ENCODE results near the gene CCDC92. TPM values are rescaled to one million over a fixed set of nuclear protein-coding genes. Genes with fewer than 3 reads are reported as not detected.

Gene CCDC92
- total RNA-seq, 1 donor from 2014 or later: 31.0 TPM

DNA sequence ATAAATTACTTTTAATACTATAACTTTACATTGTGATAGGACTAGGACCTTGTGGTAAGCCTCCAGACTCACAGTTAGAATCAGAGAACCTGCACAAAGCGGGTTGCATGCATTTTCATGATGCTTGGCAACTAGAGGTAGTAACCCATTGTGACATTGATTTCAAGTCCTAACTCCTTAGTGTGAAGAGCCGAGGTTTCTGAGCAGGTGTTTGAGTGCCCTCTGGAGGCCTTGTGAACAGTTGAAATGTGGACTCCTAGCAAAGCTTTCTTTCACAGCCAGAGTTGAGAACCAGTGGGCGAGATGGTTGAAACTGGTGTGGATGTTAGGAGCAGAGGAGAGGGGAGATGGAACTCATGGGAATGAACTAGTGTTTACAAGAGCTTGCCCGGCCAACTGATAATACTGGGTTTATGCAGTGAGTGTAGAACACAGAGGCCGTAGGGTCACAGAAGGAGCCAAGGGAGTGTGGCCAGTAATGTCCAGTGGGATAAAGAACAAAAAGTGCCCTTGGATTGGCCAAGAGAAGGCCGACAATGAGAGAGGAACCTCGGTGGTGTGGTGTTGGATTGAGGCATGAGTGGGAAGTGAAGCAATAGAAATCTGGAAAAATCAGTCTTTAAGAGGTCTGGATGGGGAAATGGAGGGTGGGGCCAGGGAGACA lies 11.3 kb upstream of the CCDC92 start:
- DNase-seq (ENCODE audit: low spot score in 2 of 2): no peak
- Histone ChIP-seq H3K27me3 (no peaks in the 10 kb centered on the region), H3K27ac (no peak overlapping the region), H3K4me1 (no peaks in the 10 kb centered on the region), H3K4me3 (no peak overlapping the region), H3K36me3 (peaks cover 6 to 12% of the 10 kb centered on the region in 2 donors), H3K9me3 (no peaks in the 10 kb centered on the region)
- intact Hi-C loops (cut with DNase I): loop anchor here (1.0 kb wide), 1 partner anchor 79 kb away; no protein-coding TSS in a partner anchor
- TF ChIP-seq, protein P1, sequence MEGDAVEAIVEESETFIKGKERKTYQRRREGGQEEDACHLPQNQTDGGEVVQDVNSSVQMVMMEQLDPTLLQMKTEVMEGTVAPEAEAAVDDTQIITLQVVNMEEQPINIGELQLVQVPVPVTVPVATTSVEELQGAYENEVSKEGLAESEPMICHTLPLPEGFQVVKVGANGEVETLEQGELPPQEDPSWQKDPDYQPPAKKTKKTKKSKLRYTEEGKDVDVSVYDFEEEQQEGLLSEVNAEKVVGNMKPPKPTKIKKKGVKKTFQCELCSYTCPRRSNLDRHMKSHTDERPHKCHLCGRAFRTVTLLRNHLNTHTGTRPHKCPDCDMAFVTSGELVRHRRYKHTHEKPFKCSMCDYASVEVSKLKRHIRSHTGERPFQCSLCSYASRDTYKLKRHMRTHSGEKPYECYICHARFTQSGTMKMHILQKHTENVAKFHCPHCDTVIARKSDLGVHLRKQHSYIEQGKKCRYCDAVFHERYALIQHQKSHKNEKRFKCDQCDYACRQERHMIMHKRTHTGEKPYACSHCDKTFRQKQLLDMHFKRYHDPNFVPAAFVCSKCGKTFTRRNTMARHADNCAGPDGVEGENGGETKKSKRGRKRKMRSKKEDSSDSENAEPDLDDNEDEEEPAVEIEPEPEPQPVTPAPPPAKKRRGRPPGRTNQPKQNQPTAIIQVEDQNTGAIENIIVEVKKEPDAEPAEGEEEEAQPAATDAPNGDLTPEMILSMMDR (IDR thresholded peaks at IDR 0.05): peak; percentile 39 to 69 (median 58)

- no peaks in the 10 kb centered on the region for H3K9me3 ChIP-seq
- peaks cover 0 to 2% of the 10 kb centered on the region in 2 donors for H3K36me3 ChIP-seq
- no peaks in the 10 kb centered on the region for H3K27me3 ChIP-seq
- H3K4me1 ChIP-seq: no peaks in the 10 kb centered on the region
- TF ChIP-seq, protein P1 (IDR thresholded peaks at IDR 0.05): no peak
- DNase-seq (ENCODE audit: low spot score in 2 of 2): no peak
- no peak overlapping the region for H3K27ac ChIP-seq
- H3K4me3 ChIP-seq: no peak overlapping the region
- intact Hi-C loops (cut with DNase I): no loop called here
Measured at GRCh38 chr12:123982269-123982668, 9.6 kb upstream of the CCDC92 start.

- H3K4me1 ChIP-seq: peaks cover 0 to 2% of the 10 kb centered on the region in 2 donors
- no peaks in the 10 kb centered on the region for H3K27me3 ChIP-seq
- no peak for DNase-seq (ENCODE audit: low spot score in 2 of 2)
- TF ChIP-seq, protein P1 (IDR thresholded peaks at IDR 0.05): no peak
- peaks cover 0 to 2% of the 10 kb centered on the region in 2 donors for H3K36me3 ChIP-seq
- intact Hi-C loops (cut with DNase I): no loop called here
- H3K4me3 ChIP-seq: no peak overlapping the region
- no peak overlapping the region for H3K27ac ChIP-seq
- no peaks in the 10 kb centered on the region for H3K9me3 ChIP-seq
Measured at GRCh38 chr12:123979566-123979965, 6.9 kb upstream of the CCDC92 start.

- Histone ChIP-seq H3K4me1 (peaks cover 0 to 9% of the 10 kb centered on the region in 2 donors), H3K27me3 (no peaks in the 10 kb centered on the region), H3K27ac (no peak overlapping the region), H3K36me3 (peaks cover 0 to 2% of the 10 kb centered on the region in 2 donors), H3K4me3 (no peak overlapping the region), H3K9me3 (no peaks in the 10 kb centered on the region)
- TF ChIP-seq, protein P1 (IDR thresholded peaks at IDR 0.05): no peak
- no peak for DNase-seq (ENCODE audit: low spot score in 2 of 2)
- intact Hi-C loops (cut with DNase I): no loop called here
Measured at GRCh38 chr12:123976227-123976826, 3.7 kb upstream of the CCDC92 start.

DNA sequence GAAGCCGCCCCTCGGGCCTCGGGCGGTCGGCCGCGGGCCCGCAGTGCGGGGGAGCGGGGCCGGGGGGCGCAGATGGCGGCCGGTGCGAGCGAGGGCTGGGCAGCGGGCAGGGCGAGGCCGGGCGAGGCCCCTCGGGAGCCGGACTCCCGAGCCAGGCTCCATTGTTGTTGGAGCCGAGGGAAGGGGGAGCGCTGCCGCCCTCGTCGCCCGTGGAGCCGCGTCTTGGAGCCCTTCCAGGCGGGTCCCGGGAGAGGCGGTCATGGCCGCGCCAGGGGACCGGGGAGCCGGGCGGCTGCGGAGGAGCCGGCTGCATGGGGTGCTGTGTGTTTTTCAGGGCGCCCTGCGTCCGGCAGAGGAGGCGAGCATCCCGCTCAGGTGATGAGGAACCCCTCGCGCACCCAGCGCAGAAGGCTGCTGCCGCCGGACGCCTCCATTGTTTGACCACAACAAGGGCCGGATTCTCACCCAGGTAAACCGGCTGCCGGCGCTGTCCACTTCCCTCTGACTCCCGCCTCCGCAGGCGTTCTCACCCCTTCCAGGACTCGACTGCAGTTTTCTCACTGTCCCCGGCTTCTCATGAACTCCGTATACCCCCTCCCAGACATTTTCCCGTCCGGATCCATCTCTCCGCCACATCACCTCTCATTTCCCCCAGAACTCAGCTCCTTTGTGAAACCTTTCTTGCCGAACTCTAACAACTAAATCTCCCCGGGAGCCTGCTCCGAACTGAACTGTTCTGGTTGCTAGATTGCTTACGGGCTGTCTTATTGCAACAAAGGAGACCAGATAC lies 1.1 kb upstream of the CCDC92 start:
- H3K27me3 ChIP-seq: no peaks in the 10 kb centered on the region
- H3K27ac ChIP-seq: peak overlapping the region; percentile 66 to 97
- H3K36me3 ChIP-seq: peaks cover 0 to 1% of the 10 kb centered on the region in 2 donors
- peak overlapping the region; percentile 72 to 91 for H3K4me3 ChIP-seq
- TF ChIP-seq, protein P1 (IDR thresholded peaks at IDR 0.05): no peak
- H3K4me1 ChIP-seq: peaks cover 4 to 22% of the 10 kb centered on the region in 2 donors
- intact Hi-C loops (cut with DNase I): loop anchor here (2.0 to 5.0 kb wide), 4 partner anchors 216 to 1746 kb away; partner anchors contain the start of genes ATP6V0A2, DIABLO and NCOR2
- DNase-seq (ENCODE audit: low spot score in 2 of 2): peak in 1 of 2 donors; percentile 67
- H3K9me3 ChIP-seq: no peaks in the 10 kb centered on the region
